ENCODE results near the gene MAX.

GRCh38 chr14:65092349-65092748, 10.0 kb downstream of the MAX start:
- TF ChIP-seq ZNF670 (CRISPR knock-in tag; IDR thresholded peaks at IDR 0.05; ENCODE audit: borderline replicate concordance) (no peak), GABPA (IDR thresholded peaks at IDR 0.05; ENCODE audit: low read depth, low read length) (no peak), GABPA (CRISPR knock-in tag; IDR thresholded peaks at IDR 0.05; ENCODE audit: low read depth) (no peak), CTCF (CRISPR knock-in tag; IDR thresholded peaks at IDR 0.05) (no peak), ZNF503 (CRISPR knock-in tag; IDR thresholded peaks at IDR 0.05) (no peak), NFRKB (IDR thresholded peaks at IDR 0.05) (no peak), RELA (CRISPR knock-in tag; IDR thresholded peaks at IDR 0.05) (no peak), RFXANK (CRISPR knock-in tag; IDR thresholded peaks at IDR 0.05) (no peak), HOXA3 (CRISPR knock-in tag; IDR thresholded peaks at IDR 0.05) (no peak), ZBTB40 (IDR thresholded peaks at IDR 0.05) (no peak), ZBTB40 (CRISPR knock-in tag; IDR thresholded peaks at IDR 0.05) (no peak), ZNF317 (CRISPR knock-in tag; IDR thresholded peaks at IDR 0.05) (no peak), FOXM1 (CRISPR knock-in tag; IDR thresholded peaks at IDR 0.05) (no peak), ATF3 (CRISPR knock-in tag; IDR thresholded peaks at IDR 0.05) (no peak), POLR2A (IDR thresholded peaks at IDR 0.05; ENCODE audit: insufficient read depth in 1 of 2, low read depth in 2 of 2, low read length in 2 of 2) (no peak)

All from HepG2 (cell line).